ENCODE results near the gene STK31.

GRCh38 chr7:23746629-23747028 is 36.6 kb downstream of the STK31 start:
- TF ChIP-seq POLR2A (IDR thresholded peaks at IDR 0.05; ENCODE audit: low read depth, low read length) (no peak), TAF1 (IDR thresholded peaks at IDR 0.05; ENCODE audit: low read depth, low read length) (no peak), POLR2AphosphoS5 (IDR thresholded peaks at IDR 0.05; ENCODE audit: low read depth, low read length) (no peak), PAX5 (IDR thresholded peaks at IDR 0.05; ENCODE audit: insufficient read depth, low read length, severe bottlenecking) (no peak), SPI1 (IDR thresholded peaks at IDR 0.05; ENCODE audit: low read depth, low read length) (no peak)
